A549 (cell line): ENCODE data around the gene TEX51.

Experiments used
- CHD2 ChIP-seq: fragments of 150-350 bp; IDR thresholded peaks from 2 replicates; pipeline ENCODE4 v1.6.1; 2014; ENCODE audit warnings: low read length; ENCODE audit not compliant: partially characterized antibody
- EHMT2 ChIP-seq: fragments of 200-600 bp; sonication (generic); IDR thresholded peaks from 2 replicates; pipeline ENCODE4 v1.6.1; 2016; ENCODE audit warnings: antibody characterized with exemption, low read depth, mild to moderate bottlenecking, moderate library complexity
- EP300 ChIP-seq, 2 experiments: fragments of >200 bp; sonication (Bioruptor Twin); formaldehyde crosslinking; IDR thresholded peaks; 2 replicates in 1 of 2; 3 replicates in 1 of 2; pipeline ENCODE4 v1.6.1; 2016 to 2017
- NFE2L2 ChIP-seq: fragments of 150-350 bp; conservative IDR thresholded peaks from 2 replicates; pipeline ENCODE4 v1.6.1; 2014; ENCODE audit warnings: low read length
- POLR2A ChIP-seq: IDR thresholded peaks from 2 replicates; pipeline ENCODE4 v1.6.1; 2012; ENCODE audit warnings: mild to moderate bottlenecking, low read length
- RAD21 ChIP-seq, 2 experiments: fragments of >200 bp in 1 of 2; sonication (Bioruptor Twin) in 1 of 2; formaldehyde crosslinking in 1 of 2; IDR thresholded peaks in 1 of 2; conservative IDR thresholded peaks in 1 of 2; 2 replicates in 1 of 2; 3 replicates in 1 of 2; pipeline ENCODE4 v1.6.1; 2012 to 2018; ENCODE audit warnings: inconsistent platforms in 1 of 2
- TF ChIP-seq, protein P1 (sequence below): fragments of >200 bp; sonication (Bioruptor Twin); formaldehyde crosslinking; IDR thresholded peaks from 3 replicates; pipeline ENCODE4 v1.5.1; 2016
- TF ChIP-seq, protein P2 (sequence below): fragments of 450-650 bp; IDR thresholded peaks from 2 replicates; pipeline ENCODE4 v1.6.1; 2014; ENCODE audit warnings: antibody characterized with exemption

DNA sequence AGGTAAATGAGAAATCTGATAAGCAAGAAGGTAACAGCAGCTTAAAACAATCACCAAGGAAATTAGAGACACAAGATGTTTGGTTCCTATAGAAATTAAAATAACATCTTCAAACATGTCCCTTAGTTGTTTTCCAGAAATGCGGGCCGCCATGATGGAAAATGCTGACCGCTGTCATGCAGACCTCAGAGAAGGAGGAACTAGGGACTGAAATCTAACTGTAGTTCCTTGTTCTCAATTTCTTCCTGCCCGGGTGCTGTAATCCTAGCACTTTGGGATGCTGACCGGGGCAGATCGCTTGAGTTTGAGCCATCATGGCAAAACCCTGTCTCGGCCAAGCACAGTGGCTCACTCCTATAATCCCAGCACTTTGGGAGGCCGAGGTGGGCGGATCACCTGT, 51.1 kb downstream of the TEX51 start:
- TF ChIP-seq, protein P1, sequence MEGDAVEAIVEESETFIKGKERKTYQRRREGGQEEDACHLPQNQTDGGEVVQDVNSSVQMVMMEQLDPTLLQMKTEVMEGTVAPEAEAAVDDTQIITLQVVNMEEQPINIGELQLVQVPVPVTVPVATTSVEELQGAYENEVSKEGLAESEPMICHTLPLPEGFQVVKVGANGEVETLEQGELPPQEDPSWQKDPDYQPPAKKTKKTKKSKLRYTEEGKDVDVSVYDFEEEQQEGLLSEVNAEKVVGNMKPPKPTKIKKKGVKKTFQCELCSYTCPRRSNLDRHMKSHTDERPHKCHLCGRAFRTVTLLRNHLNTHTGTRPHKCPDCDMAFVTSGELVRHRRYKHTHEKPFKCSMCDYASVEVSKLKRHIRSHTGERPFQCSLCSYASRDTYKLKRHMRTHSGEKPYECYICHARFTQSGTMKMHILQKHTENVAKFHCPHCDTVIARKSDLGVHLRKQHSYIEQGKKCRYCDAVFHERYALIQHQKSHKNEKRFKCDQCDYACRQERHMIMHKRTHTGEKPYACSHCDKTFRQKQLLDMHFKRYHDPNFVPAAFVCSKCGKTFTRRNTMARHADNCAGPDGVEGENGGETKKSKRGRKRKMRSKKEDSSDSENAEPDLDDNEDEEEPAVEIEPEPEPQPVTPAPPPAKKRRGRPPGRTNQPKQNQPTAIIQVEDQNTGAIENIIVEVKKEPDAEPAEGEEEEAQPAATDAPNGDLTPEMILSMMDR, result no peak
- TF ChIP-seq EHMT2 (no peak), NFE2L2 (no peak), POLR2A (no peak), EP300 (IDR thresholded peaks at IDR 0.05) (no peak), CHD2 (no peak), RAD21 (conservative IDR thresholded peaks at IDR 0.05 in 1 of 2, IDR thresholded peaks at IDR 0.05 in 1 of 2) (no peak)
- TF ChIP-seq, protein P2, sequence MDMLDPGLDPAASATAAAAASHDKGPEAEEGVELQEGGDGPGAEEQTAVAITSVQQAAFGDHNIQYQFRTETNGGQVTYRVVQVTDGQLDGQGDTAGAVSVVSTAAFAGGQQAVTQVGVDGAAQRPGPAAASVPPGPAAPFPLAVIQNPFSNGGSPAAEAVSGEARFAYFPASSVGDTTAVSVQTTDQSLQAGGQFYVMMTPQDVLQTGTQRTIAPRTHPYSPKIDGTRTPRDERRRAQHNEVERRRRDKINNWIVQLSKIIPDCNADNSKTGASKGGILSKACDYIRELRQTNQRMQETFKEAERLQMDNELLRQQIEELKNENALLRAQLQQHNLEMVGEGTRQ, result no peak
